ENCODE results near the gene TSPAN4.

Gene TSPAN4

GRCh38 chr11:803770-804598, 38.7 kb upstream of the TSPAN4 start:
- no peak for DNase-seq (ENCODE audit: low read depth, low spot score)

GRCh38 chr11:804599-804964, 38.1 kb upstream of the TSPAN4 start:
- DNase-seq (ENCODE audit: low read depth, low spot score), result no peak

DNA sequence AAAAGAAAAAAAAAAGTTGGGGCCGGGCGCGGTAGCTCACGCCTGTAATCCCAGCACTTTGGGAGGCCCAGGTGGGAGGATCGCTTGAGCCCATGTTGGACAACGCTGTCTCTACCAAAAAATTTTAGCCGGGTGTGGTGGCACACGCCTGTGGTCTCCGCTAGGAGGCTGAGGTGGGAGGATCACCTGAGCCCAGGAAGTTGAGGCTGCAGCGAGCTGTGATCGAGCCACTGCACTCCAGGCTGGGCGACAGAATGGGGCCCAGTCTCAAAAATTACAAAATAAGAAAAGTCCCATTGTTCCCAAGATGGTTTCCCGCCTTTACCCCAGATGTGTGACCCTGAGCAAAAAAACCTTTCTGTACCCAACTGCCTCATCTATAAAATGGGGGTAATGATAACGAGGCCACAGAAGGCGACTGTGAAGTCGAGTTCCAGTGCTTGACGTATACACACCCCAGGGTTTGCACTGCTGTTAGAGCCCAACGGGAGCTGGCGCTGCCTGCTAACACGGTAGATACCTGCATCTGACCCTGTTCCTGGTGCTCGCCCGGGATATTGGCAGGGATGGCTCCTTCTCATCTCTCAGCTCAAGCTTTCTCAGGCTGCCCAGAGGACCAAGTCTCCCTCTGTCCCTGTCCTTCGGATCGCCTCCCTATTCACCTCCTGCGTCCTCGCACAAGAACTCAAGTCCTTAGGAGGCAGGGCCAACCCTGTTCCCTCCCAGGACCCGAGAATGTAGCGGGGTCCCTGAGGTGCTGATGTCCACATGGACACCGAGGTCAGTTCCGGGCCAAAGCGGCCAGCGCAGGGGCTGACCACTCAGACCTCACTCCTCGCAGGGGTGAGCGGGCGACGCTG, 34.0 kb upstream of the TSPAN4 start:
- no peak for DNase-seq (ENCODE audit: low read depth, low spot score)

DNA sequence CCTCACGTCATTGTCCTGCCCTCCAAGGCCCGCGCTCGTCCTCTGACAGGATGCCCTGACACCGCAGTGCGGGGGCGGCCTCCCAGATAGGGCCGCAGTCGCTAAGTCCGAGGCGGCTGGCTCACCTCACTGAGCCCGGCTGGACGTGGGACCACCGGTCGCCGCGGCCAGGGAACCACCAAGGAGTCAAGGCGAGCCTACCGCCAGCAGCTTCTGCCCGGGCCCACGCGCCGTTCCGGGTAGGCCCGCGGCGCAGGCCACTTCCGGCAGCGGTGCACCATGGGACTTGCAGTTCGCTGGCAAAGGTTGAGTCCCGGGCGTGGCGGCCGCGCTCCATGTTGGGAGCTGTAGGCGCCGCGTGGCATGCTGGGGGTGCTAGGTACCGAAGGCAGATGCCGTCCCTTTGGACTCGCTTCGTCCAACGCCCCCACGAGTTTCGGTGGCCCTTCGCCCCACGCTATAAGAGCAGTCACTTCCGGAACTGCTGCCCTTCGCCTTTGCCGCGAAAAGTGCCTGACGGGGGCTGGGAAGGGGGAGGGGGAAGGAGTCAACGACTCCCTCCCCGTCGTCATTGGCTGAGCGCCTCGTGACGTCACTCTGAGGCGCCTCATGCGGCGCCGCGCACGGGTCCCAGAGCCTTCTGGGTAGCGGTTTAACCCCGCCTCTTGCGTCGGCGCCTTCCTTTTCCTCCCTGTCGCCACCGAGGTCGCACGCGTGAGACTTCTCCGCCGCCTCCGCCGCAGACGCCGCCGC, 33.2 kb upstream of the TSPAN4 start, which contains the start of gene RPLP2:
Gene RPLP2 (plus strand): TSS at position 681 of the 753 bp plus-strand sequence. CDS start 268 bp downstream, outside the sequence.
- DNase-seq (ENCODE audit: low read depth, low spot score), result peak; percentile 94

- DNase-seq (ENCODE audit: low read depth, low spot score), result no peak
Measured at GRCh38 chr11:810040-810567, 32.5 kb upstream of the TSPAN4 start.

DNA sequence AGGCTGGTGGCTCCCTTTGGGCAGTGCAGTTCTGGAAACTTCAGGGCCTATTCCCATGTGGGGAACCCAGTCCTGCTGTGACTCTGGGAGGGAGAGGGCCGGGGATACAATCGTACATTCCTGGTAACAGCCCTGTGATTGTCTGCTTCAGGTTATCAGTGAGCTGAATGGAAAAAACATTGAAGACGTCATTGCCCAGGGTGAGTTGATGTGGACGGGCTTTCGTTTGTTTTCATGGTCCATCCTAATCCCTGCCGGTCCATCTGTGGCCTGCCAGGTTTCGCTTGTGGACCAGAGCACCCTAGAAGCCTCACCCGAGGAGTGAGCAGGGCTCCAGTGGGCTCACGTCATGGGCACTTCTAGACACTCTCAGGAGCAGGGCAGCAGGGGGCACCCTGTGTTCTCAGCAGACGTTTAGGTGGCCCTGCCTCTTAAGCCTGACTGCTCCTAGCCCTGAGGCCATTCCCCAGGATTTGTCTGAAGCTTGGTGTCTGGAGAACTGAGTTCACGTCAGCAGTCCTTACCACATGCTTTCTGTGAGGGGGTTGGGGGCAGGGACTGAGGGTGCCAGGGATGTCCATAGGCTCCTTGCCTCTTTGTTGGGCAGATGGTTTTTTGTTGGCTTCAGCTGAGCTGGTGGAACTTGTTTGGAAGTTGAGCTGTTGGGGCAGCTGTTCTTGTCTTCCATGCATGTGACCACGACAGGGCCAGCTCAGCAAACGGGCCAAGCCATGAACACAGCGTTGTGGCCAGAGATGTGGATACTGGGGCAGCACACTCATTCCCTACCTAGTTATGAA, 31.0 kb upstream of the TSPAN4 start:
- DNase-seq (ENCODE audit: low read depth, low spot score), result no peak

DNA sequence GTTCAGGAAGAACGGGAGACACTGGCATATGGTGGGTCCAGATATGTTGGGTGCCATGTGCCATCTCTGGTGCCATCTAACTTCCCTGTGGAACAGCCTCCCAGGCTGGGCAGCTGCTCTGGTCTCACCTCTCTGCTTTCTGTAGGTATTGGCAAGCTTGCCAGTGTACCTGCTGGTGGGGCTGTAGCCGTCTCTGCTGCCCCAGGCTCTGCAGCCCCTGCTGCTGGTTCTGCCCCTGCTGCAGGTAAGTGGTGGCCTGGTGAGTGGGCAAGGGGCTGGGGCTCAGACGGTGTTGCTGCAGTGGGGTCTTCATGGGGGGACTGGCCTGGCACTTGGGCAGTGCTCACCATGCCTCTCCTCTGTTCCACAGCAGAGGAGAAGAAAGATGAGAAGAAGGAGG, 30.3 kb upstream of the TSPAN4 start:
- no peak for DNase-seq (ENCODE audit: low read depth, low spot score)

GRCh38 chr11:813072-813455, 29.6 kb upstream of the TSPAN4 start:
- no peak for DNase-seq (ENCODE audit: low read depth, low spot score)

DNA sequence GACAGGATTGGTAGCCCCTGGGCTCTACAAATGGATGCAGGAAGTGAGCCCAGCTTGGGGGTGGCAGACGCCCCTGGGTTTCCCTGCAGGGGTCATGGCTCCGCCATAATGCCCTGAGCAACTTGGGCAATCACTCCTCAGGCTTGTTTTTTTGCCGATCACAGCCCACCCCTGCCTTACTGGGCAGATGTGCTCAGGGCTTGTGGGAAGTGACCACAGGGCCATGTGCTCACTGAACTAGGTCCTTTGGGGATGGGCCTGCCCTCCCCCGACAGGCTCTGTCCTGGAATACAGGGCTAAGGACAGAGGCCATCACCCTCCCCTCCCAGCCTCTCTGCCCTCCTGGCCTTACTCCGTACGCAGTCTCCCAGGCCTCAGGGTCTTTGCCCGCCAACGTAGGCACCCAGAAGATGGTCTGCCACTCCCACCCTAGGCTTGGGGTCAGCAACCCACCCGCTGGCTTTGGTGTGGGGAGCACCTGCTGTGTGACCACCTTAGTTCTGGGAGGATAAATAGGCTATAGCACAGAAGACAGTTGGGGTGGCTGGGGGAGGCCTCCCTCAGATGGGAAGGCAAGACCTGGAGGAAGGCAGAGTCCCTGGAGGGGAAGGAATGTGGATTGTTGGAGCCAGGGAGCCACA, 29.1 kb upstream of the TSPAN4 start:
- DNase-seq (ENCODE audit: low read depth, low spot score), result no peak

- DNase-seq (ENCODE audit: low read depth, low spot score), result no peak
Measured at GRCh38 chr11:815675-816432, 26.8 kb upstream of the TSPAN4 start.

- DNase-seq (ENCODE audit: low read depth, low spot score), result no peak
Measured at GRCh38 chr11:816433-816779, 26.2 kb upstream of the TSPAN4 start.

- DNase-seq (ENCODE audit: low read depth, low spot score), result no peak
Measured at GRCh38 chr11:818396-819128, 24.1 kb upstream of the TSPAN4 start, which contains the start of gene PNPLA2. Gene PNPLA2, plus strand, starts transcription at chr11:818914. Its CDS starts 805 bp downstream, at chr11:819719.

GRCh38 chr11:819129-819931, 23.3 kb upstream of the TSPAN4 start:
- DNase-seq (ENCODE audit: low read depth, low spot score), result no peak

DNA sequence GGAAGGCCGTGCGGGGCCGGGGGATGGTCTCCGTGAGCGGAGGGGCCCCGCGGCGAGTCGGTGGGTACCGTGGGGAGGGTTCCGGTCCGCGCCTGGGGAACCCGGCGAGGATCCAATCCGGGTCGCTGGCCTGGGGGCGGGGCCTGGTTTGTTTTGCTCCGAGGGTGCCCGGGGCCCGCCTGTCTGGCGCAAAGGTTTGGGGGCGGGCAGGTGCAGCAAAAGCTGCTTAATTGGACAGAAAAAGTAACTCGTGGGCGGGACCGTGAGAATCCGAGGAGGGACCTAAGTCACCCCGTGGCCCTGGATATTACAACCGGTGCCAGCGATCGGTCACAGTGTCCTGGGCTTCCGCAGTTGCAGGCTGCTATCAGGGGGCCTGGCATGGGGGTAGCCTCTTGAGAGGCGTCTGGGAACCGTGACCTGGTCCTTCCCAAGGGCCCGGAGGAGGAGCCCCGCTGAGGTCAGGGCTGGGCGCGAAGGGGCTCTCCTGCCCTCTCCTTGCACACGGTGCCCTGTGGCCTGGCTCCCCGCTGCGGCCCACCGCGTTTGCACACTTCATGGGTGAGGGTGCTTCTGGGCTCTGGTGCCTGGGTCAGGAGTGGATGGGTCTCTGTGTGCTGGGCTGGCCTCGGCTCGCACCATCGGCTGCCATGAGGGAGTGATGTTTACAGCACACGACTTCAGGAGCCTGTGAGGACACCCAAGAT, 22.6 kb upstream of the TSPAN4 start:
- DNase-seq (ENCODE audit: low read depth, low spot score), result no peak

DNA sequence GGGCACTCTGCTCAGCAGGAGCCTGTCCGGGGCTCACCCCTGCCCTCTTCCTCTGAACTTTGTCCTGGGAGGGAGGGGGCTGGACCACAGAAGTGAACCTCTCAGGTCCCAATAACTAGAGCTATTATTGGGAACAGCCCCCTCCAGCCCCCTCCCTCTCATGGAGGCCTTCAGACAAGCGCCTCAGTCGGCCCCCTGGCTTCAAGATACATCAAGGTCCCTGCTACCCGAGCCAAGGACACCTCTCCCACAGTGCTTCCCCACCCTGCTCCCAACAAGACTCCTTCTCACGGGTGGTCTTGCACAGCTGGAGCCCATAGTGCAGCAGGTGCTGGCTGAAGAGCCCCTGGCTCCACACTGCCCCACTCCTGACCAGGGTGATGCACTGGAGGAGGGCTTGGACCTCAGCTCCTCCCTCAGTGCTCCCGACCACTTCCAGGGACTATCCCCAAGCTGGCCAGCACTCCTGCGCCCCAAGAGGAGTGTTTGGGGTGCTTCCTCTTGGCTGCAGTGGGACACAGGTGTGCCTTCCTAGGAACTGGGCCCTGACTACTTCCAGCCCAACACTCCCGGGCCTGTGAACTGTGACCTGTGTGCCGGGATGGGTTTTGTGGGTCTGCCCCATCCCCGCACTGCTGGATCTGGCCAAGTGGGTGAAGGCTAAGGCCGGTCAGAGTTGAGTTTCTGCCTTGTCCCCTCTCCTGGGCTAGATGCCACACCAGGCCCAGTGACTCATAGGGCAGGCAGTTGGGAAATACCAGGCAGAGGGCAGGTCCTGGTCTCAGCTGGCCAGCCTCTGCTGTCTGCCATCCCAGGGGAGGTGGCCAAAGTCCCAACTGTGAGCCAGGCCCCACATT, 21.8 kb upstream of the TSPAN4 start:
- no peak for DNase-seq (ENCODE audit: low read depth, low spot score)

DNA sequence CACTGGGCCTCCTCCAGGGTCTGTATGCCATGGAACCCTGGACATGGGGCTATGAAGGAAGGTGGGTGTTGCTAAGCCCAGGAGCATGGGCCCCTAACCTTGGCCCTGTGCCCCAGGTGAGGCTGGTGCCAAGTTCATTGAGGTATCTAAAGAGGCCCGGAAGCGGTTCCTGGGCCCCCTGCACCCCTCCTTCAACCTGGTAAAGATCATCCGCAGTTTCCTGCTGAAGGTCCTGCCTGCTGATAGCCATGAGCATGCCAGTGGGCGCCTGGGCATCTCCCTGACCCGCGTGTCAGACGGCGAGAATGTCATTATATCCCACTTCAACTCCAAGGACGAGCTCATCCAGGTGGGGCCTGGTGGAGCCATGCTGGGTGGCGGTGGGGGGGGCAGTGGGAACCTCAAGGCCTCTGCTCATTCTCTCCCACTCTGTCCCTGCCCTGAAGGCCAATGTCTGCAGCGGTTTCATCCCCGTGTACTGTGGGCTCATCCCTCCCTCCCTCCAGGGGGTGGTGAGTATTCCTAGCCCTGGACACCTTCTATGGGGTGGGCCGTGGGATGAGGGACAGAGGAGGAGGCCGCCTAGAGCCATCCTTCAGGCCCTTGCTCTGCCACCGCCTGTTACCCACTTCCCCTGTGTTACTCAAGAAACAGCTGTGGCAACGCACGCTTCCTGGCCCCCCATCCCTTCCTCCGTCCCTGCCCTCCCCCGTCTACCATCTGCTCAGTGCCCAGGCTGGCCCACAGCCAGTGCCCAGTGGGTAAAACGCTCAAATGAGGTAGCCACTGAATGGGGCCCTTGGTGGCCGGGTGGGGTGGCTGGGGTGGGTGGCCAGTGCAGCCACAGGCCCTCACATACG, 20.9 kb upstream of the TSPAN4 start:
- DNase-seq (ENCODE audit: low read depth, low spot score), result no peak
